HepG2 (cell line): ENCODE data around the gene FOSB.

ENCODE experiments used
- CC2D1A ChIP-seq: sonication (generic); formaldehyde crosslinking; IDR thresholded peaks from 2 replicates; pipeline ENCODE4 v1.8.1; 2023; ENCODE audit warnings: mild to moderate bottlenecking, missing genetic modification reagents
- CHD4 ChIP-seq: fragments of 200-600 bp; sonication (generic); IDR thresholded peaks from 2 replicates; pipeline ENCODE4 v1.7.0; 2017; ENCODE audit warnings: mild to moderate bottlenecking, low read length, borderline replicate concordance
- ETV6 ChIP-seq: sonication (generic); formaldehyde crosslinking; conservative IDR thresholded peaks from 2 replicates; pipeline ENCODE4 v1.4.0; 2020; ENCODE audit warnings: missing genetic modification reagents
- FOXK2 ChIP-seq: fragments of 450-650 bp; IDR thresholded peaks from 2 replicates; pipeline ENCODE4 v1.6.1; 2016
- KDM4B ChIP-seq: sonication (generic); formaldehyde crosslinking; IDR thresholded peaks from 2 replicates; pipeline ENCODE4 v1.4.0; 2020; ENCODE audit warnings: missing genetic modification reagents
- NFIC ChIP-seq: IDR thresholded peaks from 2 replicates; pipeline ENCODE4 v1.6.1; 2012; ENCODE audit warnings: mild to moderate bottlenecking, low read length, inconsistent platforms
- PHF8 ChIP-seq: sonication (generic); formaldehyde crosslinking; IDR thresholded peaks from 2 replicates; pipeline ENCODE4 v1.5.0; 2020; ENCODE audit warnings: missing genetic modification reagents
- REST ChIP-seq, 2 experiments: IDR thresholded peaks; 2 replicates each; pipeline ENCODE4 v1.6.1; 2011 to 2012; ENCODE audit warnings: low read length in 2 of 2, borderline replicate concordance in 1 of 2, low read depth in 1 of 2, mild to moderate bottlenecking in 1 of 2, moderate library complexity in 1 of 2
- SIN3A ChIP-seq: IDR thresholded peaks from 2 replicates; pipeline ENCODE4 v1.6.1; 2011; ENCODE audit warnings: low read depth, mild to moderate bottlenecking, control low read depth, low read length, borderline replicate concordance
- ZNF607 ChIP-seq: sonication (generic); formaldehyde crosslinking; IDR thresholded peaks from 2 replicates; pipeline ENCODE4 v1.5.1; 2020; ENCODE audit warnings: missing genetic modification reagents, mild to moderate bottlenecking, borderline replicate concordance
- TF ChIP-seq, protein P1 (sequence below): sonication (generic); formaldehyde crosslinking; IDR thresholded peaks from 2 replicates; pipeline ENCODE4 v1.5.0; 2020; ENCODE audit warnings: mild to moderate bottlenecking, missing genetic modification reagents, moderate library complexity
- TF ChIP-seq, protein P2 (sequence below): sonication (generic); formaldehyde crosslinking; IDR thresholded peaks from 2 replicates; pipeline ENCODE4 v1.4.0; 2020; ENCODE audit warnings: missing genetic modification reagents

- TF ChIP-seq ZNF607 (CRISPR knock-in tag) (no peak), REST (IDR thresholded peaks at IDR 0.05; ENCODE audit: borderline replicate concordance in 1 of 2, low read depth in 1 of 2, low read length in 2 of 2) (no peak), ETV6 (no peak), FOXK2 (no peak), CHD4 (no peak), NFIC (no peak), CC2D1A (CRISPR knock-in tag) (no peak), PHF8 (no peak), SIN3A (no peak), KDM4B (CRISPR knock-in tag) (no peak)
- TF ChIP-seq, protein P1, sequence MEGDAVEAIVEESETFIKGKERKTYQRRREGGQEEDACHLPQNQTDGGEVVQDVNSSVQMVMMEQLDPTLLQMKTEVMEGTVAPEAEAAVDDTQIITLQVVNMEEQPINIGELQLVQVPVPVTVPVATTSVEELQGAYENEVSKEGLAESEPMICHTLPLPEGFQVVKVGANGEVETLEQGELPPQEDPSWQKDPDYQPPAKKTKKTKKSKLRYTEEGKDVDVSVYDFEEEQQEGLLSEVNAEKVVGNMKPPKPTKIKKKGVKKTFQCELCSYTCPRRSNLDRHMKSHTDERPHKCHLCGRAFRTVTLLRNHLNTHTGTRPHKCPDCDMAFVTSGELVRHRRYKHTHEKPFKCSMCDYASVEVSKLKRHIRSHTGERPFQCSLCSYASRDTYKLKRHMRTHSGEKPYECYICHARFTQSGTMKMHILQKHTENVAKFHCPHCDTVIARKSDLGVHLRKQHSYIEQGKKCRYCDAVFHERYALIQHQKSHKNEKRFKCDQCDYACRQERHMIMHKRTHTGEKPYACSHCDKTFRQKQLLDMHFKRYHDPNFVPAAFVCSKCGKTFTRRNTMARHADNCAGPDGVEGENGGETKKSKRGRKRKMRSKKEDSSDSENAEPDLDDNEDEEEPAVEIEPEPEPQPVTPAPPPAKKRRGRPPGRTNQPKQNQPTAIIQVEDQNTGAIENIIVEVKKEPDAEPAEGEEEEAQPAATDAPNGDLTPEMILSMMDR (CRISPR knock-in tag), result no peak
- TF ChIP-seq, protein P2, sequence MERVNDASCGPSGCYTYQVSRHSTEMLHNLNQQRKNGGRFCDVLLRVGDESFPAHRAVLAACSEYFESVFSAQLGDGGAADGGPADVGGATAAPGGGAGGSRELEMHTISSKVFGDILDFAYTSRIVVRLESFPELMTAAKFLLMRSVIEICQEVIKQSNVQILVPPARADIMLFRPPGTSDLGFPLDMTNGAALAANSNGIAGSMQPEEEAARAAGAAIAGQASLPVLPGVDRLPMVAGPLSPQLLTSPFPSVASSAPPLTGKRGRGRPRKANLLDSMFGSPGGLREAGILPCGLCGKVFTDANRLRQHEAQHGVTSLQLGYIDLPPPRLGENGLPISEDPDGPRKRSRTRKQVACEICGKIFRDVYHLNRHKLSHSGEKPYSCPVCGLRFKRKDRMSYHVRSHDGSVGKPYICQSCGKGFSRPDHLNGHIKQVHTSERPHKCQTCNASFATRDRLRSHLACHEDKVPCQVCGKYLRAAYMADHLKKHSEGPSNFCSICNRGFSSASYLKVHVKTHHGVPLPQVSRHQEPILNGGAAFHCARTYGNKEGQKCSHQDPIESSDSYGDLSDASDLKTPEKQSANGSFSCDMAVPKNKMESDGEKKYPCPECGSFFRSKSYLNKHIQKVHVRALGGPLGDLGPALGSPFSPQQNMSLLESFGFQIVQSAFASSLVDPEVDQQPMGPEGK (CRISPR knock-in tag), result no peak
These were observed 45.8 kb upstream of the FOSB start for GRCh38 chr19:45421947-45422498.
